GM13977 (cell line): ENCODE data around the gene PXDC1.

ENCODE experiments used
- DNase-seq: peaks from one replicate; pipeline ENCODE4 v3.0.0; 2012; ENCODE audit warnings: low spot score
- CTCF ChIP-seq: IDR thresholded peaks from 2 replicates; pipeline ENCODE4 v1.5.1; 2012; ENCODE audit warnings: mild to moderate bottlenecking, control low read depth; ENCODE audit not compliant: insufficient read depth; ENCODE audit errors: extremely low read depth, missing control alignments
- in situ Hi-C: fragments of 300-500 bp; cut with MboI; formaldehyde crosslinking; loops from one replicate; pipeline ENCODE4 v1.12.0; 2022; ENCODE audit warnings: low sequenced_read_pairs, low pct_unique_long_range_greater_than_20kb, mixed read lengths, inconsistent platforms; ENCODE audit not compliant: unreplicated experiment

The PXDC1 gene

DNA sequence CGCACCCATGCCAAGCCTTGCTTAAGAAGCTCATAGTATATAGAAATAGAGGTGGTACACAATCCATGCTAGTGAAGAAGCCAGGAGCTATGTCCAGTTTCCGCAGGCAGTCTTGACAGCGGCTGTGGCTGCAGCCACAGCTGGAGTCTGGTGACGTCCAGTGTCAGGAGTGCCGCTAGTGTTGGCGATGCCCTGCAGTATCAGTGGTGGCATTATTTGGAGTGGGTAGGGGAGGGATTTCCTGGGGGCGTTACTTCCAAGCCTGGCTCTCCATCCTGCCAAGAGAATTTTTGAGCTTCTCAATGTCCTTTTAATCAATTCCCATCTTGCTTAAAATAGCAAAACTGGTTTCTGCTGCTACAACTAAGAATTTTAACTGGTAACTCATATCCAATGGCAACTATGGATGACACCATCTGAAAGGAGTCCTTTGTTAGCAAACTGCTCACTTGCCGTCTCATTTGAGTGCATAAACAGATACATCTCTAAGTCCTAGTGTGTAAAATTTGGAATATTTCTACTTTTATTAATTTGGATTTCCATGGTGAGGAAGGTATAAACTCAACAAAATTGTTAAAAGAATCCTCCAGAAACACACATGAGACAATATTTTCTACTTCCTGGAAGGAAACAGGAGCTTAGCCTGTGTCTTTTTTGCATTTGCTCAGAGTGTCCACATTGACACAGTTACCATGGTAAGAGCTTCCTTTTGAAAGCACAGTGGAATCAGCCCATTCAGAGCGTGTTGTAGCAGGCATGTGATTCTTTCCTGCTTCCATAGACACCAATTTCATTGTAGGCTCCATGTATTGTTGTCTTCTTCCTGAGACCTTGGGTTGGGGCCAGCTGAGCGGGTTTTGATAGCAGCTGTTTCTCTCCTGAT is 44.6 kb upstream of the PXDC1 start:
- DNase-seq: no peak
- in situ Hi-C loops: no loop called here

GRCh38 chr6:3794092-3794491 is 42.6 kb upstream of the PXDC1 start:
- no peak for TF ChIP-seq CTCF
- in situ Hi-C loops: no loop called here
- no peak for DNase-seq

More for the DNA sequence above, 44.6 kb upstream of the PXDC1 start:
- no peak for TF ChIP-seq CTCF

GRCh38 chr6:3793545-3793944 is 42.0 kb upstream of the PXDC1 start:
- in situ Hi-C loops: no loop called here
- DNase-seq: no peak
- TF ChIP-seq CTCF: no peak

- in situ Hi-C loops: no loop called here
- TF ChIP-seq CTCF: no peak
- no peak for DNase-seq
Measured at GRCh38 chr6:3791526-3792203, 40.2 kb upstream of the PXDC1 start.

DNA sequence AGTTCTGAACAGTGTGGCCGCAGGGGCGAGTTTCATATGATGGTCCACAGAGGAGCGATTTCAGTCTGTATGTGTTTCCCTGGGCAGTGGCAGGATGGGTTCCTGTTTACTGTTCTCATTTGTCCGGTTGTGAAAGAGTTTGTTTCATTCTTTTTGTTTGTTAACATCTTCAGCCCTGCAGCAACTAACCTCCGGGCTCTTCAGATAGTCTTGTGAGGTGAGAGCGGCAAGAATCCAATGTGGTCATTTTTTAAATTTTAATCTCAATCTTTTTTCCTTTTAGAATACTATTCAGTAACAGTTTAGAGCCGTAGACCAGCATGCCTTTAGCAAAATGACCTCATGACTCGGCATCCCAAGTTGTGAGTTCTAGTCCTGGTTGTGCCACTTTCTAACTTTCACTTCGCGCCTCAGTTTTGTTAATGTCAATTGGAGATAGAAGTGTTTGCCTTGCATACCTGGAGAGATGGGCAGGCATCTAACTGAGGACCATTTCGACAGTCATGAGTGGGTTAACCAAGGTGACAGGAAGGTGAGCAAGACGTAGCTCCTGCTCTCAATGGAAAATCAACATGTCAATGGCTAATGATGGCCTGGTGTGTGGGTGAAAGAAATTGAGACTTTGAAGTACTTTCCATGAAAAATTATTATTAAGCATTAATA is 38.5 kb upstream of the PXDC1 start:
- no peak for TF ChIP-seq CTCF

GRCh38 chr6:3789018-3789895 is 37.7 kb upstream of the PXDC1 start:
- TF ChIP-seq CTCF: no peak
- DNase-seq: no peak
- in situ Hi-C loops: no loop called here

More for the DNA sequence above, 38.5 kb upstream of the PXDC1 start:
- in situ Hi-C loops: no loop called here
- DNase-seq: no peak
